Measurements from ENCODE around the gene SHISA7.

Gene SHISA7

DNA sequence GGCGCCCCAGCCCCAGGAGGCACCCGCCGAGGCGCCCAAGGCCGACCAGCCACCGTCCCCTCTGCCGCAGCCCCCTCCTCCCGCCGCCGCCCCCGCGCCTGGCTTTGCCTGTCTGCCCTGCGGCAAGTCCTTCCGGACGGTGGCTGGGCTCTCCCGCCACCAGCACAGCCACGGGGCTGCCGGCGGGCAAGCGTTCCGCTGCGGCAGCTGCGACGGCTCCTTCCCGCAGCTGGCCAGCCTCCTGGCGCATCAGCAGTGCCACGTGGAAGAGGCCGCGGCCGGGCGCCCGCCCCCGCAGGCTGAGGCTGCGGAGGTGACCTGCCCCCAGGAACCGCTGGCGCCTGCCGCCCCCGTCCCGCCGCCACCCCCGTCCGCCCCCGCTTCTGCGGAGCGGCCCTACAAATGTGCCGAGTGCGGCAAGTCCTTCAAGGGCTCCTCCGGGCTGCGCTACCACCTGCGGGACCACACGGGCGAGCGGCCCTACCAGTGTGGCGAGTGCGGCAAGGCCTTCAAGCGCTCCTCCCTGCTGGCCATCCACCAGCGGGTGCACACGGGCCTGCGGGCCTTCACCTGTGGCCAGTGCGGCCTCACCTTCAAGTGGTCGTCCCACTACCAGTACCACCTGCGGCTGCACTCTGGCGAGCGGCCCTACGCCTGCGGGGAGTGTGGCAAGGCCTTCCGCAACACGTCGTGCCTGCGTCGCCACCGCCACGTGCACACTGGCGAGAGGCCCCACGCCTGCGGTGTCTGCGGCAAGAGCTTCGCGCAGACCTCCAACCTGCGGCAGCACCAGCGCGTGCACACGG is 39.3 kb upstream of the SHISA7 start:
- no peak for DNase-seq

- DNase-seq, result no peak
Observed at GRCh38 chr19:55481794-55482155, 38.7 kb upstream of the SHISA7 start.

- DNase-seq, result no peak
Observed at GRCh38 chr19:55481148-55481793, 38.2 kb upstream of the SHISA7 start.

GRCh38 chr19:55479451-55480230 is 36.5 kb upstream of the SHISA7 start:
- DNase-seq, result no peak

DNA sequence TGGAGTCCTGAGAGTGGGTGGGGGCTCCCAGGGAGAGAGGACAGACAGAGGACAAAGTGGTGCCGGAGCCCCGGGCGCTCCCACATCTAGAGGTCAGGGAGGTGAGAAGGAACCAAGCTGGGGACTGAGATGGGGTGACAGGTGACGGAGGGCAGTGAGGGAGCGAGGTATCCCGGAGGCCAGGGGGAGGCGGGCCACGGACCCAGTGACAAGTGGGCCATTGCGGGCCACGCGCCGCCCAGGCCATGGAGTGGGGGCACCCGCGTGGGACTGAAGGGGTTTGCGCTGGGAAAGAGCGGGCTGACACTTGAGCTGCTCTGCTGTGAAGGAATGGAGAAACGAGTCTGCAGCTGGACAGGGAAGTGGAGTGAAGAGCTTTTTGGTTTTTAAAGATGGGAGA is 35.9 kb upstream of the SHISA7 start:
- DNase-seq, result no peak

DNA sequence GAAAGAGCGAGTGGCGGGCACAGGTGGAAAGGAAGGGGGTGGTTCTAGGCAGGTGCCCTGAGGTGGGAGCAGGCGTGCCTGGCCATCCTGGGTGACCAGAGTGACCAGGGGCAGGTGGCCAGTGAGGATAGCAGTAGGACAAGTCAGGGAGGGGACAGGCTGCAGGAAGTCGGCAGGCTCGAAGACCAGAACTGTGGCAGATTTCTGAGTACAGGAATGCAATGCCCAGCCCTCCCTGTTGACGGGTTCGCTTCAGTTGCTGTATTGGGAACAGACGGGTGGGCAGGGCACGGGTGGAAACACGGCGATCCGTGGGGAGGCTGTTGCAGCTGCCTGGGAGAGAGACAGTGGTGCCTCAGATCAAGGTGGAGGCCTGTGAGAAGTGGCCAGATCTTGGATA is 35.3 kb upstream of the SHISA7 start:
- no peak for DNase-seq

GRCh38 chr19:55477905-55478304 is 34.8 kb upstream of the SHISA7 start:
- DNase-seq, result no peak

GRCh38 chr19:55476100-55476775 is 33.1 kb upstream of the SHISA7 start, which contains the start of gene ZNF628:
Gene ZNF628, plus strand, starts transcription at chr19:55476617. Its CDS starts 3,294 bp downstream, at chr19:55479911.
- DNase-seq, result peak; percentile 84

DNA sequence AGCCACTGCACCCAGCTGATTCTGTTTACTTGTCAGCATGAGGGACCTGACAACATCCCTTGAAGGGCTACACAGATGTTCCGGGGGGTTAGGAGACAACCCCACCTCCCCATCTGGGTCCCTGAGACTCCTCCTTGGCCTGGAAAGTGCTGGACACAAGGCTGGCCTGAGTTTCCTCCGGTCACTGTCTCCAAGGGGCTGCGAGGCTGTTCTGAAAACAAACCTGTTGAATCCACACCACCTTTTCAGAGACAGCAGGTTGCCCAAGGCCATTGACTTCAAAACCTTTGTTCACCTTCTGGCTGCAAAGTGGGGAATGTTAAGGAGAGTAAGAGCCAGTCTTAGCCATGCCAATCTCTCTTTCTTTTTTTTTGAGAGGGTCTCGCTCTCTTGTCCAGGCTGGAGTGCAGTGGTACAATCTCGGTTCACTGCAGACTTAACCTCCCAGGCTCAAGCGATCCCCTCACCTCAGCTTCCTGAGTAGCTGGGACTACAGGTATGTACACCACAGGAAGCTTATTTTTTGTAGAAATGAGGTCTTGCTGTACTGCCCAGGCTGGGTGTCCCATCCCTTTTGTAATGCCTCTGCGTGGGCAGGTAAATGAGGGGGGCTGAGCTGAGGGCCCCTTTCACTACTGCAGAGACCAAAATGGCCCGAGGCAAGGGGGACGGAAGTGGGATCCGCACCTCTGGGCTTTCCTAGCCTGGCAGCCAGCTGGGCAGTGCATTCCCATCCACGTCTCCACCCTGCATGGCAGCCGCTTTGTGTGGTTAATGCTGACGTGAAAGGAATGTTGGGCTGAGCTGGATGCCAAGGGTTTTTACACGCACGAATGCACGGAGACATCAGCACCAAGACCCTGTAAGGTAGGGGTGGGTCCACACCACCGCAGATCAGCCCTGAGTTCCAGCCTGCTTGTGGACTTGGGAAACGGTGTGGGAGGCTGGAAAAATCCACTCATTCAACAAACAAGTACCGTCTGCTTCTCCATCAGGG is 31.5 kb upstream of the SHISA7 start:
- DNase-seq, result no peak

- DNase-seq, result no peak
Observed at GRCh38 chr19:55473225-55474012, 30.3 kb upstream of the SHISA7 start.

DNA sequence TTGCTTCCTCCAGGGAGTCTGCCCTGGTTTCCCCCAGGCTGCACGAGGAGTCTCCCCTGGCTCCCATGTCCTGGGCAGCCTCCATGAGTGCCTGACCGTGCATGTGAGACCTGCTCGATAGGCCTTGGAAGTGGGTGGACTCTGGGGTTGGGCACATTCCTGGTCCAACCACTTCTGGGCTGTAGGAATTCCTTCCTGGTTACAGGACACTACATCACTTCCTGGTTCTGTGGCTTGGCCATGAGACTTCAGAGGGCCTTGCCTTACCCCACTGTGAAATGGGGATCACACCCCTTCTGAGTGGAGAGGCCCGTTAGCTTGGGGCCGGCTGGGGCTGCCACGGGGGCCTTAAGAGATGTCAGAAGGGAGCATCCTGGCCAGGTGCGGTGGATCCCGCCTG is 29.4 kb upstream of the SHISA7 start:
- DNase-seq, result no peak

GRCh38 chr19:55471266-55471665 is 28.2 kb upstream of the SHISA7 start:
- no peak for DNase-seq

- no peak for DNase-seq
Observed at GRCh38 chr19:55468054-55468393, 24.9 kb upstream of the SHISA7 start.

- DNase-seq, result no peak
Observed at GRCh38 chr19:55467236-55468053, 24.3 kb upstream of the SHISA7 start.

DNA sequence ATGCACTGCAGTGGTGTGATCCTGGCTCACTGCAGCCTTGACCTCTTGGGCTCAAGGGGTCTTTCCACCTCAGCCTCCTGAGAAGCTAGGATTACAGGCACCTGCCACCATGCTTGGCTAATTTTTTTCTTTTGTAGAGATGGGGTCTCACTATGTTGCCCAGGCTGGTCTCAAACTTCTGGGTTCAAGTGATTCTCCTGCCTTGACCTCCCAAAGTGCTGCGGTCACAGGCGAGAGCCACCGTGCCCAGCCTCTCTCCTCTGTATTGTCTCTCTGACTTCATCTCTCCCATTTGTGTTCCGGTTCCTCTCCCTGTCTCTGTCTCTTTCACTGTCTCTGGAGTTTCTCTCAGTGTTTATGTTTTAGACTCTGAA is 23.1 kb upstream of the SHISA7 start:
- DNase-seq, result no peak

DNA sequence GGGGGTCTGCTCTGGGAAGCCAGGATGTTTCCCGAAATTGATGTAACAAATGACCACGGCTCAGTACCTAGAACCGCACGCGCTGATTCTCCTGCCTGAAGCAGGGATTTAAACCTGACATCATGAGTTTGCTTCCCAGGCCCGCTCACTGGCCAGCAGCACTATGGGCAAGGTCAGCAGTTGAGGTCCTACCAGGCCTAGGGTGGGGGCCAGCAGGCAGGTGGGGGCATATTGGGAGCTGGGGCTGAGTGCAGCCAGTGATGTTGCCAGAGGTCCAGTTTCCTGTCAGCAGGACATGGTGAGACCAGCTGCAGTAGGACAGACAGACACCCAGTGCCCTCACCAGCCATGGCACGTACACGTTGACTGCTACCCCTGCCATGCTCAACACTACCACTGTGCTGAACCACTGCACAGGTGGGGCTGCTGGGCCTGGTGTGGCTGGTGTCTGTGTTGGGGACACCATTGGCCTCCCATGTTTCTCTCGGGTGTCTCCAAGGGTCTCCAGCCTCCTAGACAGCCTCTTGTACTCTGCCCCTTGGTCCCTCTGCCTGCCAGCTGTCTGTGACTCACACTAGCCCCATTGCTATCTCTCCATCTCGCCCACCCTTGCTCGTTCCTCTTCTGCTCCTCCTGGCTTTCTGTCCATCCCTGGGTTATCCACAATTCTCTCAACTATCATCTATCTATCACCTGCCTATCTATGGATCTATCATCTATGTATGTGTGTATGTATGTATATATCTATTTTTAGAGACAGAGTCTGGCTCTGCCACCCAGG is 22.6 kb upstream of the SHISA7 start:
- DNase-seq, result no peak

GRCh38 chr19:55464662-55465054 is 21.6 kb upstream of the SHISA7 start, which contains the start of gene C19orf85:
Gene C19orf85, minus strand, starts transcription at chr19:55464751. Its CDS starts 197 bp downstream, at chr19:55464554.
- DNase-seq, result no peak

GRCh38 chr19:55464039-55464661 is 21.1 kb upstream of the SHISA7 start:
- no peak for DNase-seq

DNA sequence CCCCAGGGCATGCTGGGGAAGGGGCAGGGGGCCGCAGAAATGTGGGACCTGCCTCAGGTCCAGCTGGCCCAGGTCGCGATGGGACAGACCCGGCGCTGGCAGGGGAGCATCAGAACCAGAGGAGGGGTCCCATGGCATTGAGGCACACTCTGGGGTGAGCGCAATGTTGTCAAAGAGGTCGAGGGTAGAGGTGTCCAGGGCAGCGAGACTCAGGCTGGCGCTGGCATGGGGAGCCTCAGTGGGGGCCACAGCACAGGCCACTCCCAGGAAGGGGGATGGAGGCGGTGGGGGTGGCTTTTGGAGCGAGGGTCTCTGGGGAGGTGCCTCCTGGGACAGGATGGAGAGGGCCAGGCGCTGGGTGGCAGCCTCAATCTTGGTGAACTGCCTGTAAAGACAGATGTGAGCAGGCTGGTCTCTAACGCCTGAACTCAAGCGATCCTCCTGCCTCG is 20.5 kb upstream of the SHISA7 start:
- DNase-seq, result no peak

All from SHP77 treated with DMSO at 0.1 percent for 48 hours (cell line).